GM21526 (cell line): ENCODE data around the gene YPEL1.
A peak's percentile ranks its signal among the peaks of the same experiment; 100 is the strongest.

Source experiments
- ATAC-seq: cut with Tn5 transposase; IDR thresholded peaks from one replicate; pipeline ENCODE4 v1.9.1; 2021; ENCODE audit warnings: moderate library complexity; ENCODE audit not compliant: unreplicated experiment, low FRiP score

YPEL1 gene, protein sequence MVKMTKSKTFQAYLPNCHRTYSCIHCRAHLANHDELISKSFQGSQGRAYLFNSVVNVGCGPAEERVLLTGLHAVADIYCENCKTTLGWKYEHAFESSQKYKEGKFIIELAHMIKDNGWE

DNA sequence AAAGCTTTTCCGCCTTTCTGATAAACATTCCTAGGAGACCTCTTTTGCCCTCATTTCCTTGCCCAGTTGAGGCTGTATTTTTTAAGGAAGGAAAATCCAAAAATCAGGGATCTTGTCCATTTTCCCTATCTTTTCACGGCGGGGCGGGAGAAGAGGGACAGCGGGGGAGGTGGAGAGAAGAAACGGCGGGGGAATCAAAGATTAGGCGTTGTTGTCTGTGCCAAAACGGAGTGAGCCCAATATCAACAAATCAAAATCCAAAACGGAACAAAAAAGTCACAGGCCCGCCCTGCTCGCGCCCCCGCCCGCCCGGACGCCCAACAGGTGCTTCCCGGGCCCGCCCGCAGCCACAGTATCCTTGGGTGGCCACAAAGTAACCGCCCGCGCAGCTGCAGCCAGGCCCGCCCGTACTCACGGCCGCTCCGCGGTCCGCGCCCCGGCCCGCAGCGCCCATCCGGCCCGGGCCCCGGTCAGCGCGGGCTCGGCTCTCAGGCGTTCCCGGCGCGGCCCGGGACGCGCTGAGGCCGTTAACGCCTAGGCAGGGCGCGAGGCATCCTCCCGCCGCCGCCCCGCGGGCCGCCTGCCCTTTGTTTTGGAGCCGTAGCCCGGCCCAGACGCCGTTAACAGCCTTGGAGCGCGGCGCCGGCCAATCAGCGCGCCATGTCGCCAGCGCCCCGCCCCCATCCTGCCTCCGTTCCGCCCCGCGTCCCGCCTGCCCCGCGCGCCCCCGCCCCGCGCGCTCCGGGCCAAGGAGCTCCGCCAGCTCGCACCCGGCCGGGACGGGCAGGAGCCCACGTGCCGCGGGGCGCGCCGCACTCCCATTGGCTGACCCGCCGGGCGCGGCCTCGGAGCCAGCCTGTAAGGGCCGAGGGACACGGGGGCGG, at the start of gene YPEL1:
YPEL1 (minus strand) TSS at position 595 of the 884 bp plus-strand sequence. CDS start 25,050 bp downstream, outside the sequence.
- ATAC-seq: peak; percentile 76

DNA sequence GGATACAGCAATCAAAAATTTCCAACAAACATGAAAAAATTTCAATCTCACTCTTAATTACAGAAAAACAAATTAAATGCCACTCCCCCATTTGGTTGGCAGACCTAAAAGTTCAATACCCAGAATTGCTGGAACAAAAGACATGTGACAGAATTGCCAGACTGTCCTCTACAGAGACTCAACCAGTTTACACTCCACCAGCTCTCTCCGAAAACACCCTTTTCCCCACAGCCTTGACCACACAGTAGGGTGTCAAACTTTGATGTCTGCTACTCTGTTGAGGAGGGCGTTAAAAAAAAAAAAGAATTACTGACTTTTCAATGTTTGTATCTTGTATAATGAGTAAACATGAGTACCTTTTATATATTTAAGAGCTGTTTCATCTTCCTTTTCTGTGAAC, 44.7 kb upstream of the YPEL1 start:
- no peak for ATAC-seq

DNA sequence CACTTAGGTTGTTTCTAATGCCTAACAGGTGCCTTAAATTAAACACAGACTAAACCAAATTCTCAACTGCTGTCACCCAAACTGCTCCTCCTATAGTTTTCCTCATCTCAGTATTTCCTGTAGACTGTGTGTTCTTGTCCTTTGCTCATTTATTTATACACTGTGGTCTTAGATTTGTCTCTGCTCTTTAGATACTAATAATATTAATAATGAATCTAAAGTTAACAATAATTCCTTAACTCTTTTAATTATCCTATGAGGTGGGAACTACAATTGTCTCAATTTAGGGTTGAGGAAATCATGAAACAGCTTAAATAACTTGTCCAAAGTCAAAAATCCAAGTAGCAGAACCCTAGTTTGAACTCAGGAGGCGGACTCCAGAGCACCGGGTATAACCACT, 43.9 kb upstream of the YPEL1 start:
- no peak for ATAC-seq

DNA sequence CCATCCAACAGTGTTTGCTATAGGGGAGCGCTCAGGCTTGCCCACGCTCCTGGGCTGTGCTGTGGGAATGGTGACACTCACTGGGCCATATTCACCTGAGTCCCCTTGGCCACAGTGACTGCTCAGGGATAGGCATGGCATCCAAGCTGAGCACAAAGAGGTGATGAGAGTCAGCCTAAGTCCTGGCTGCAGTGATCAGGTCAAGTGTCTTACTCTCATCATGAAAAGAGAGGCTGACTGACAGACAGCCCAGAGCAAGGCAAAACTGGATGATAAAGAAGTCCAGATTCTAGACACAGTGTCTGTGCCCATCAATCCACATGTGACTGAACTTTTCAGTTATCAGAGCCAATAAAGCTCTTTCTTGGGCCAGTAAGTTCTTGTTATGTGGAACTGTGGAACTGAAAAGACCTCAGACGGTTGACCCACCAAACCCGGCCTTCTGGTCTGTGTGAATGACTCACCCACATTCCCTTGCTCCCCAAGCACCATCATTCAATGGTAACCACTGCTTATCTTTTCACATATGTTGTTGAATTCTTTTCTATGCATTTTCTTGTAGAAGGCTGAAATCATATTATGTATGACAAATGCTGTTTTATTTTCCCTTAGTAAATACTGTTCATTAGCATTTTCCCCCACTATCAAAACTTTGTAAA, 43.2 kb upstream of the YPEL1 start:
- ATAC-seq: no peak

GRCh38 chr22:21771631-21771976, 36.0 kb upstream of the YPEL1 start:
- ATAC-seq: no peak

GRCh38 chr22:21768435-21768834, 32.8 kb upstream of the YPEL1 start:
- ATAC-seq: no peak

- no peak for ATAC-seq
Observed at GRCh38 chr22:21766691-21767462, 31.3 kb upstream of the YPEL1 start.

DNA sequence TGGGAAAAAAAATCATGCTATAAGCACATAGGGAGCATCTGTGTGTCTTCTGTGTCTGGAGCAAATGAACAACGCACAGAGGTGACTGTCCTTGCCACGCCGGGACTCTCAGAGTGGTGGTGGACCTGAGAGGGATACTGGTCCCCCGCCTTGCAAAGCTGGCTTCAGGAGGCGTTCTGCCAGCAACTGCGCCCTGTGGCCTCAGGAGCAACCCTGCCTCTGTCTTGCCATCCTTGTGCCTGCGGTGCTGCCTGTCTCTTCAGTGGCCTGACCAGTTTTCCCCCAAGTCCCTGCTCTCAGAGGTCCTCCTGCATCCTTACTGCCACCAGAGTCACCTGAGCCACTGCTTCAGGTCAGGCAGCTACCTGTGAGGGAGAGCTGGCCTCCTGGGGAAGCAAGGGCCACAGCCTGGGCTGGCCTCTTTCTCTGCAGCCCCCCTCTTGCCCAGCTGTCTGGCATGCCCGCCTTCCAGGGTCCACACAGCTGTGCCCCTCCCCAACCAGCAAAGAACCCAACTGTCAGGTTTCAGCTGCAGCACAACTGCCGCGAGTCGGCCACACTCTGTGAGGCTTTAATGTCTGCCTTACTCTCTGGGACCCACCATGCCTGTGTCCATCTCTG, 30.4 kb upstream of the YPEL1 start:
- no peak for ATAC-seq

DNA sequence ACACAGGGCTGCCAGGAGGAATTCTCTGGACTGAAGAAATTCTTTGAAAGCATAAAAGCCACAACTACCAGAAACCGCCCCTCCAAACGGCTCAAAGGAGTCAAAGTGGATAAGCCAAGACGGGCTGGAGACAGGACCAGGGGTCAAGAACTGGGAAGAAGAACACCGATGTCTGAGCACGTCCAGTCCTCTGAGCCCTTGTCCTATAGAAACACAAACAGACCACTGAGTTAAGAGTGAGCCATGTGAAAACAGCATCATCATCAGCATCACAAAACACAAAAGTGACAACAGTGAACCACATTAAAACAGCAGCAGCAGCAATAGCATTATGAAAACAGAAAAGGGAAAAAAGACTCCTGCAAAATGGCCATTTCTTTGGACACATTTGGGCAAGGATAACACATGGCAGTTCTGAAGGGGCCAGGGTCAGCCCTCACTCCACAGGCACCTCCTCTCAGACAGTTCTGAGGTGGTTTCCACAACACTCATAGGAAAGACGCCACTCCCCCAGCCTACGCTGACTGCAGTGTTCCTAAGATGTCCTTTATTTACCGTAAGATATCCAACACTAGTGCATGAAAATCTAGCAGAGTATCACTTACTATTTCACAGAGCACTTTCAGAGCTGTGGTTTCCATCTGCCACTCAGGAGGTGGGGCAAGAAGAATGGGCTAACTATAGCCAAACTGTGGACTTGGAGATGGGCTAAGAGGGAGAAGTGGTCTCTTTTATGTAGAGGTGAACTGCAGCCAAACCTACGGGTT, 28.6 kb upstream of the YPEL1 start:
- ATAC-seq: no peak

GRCh38 chr22:21762712-21763581, 27.4 kb upstream of the YPEL1 start:
- ATAC-seq: no peak

DNA sequence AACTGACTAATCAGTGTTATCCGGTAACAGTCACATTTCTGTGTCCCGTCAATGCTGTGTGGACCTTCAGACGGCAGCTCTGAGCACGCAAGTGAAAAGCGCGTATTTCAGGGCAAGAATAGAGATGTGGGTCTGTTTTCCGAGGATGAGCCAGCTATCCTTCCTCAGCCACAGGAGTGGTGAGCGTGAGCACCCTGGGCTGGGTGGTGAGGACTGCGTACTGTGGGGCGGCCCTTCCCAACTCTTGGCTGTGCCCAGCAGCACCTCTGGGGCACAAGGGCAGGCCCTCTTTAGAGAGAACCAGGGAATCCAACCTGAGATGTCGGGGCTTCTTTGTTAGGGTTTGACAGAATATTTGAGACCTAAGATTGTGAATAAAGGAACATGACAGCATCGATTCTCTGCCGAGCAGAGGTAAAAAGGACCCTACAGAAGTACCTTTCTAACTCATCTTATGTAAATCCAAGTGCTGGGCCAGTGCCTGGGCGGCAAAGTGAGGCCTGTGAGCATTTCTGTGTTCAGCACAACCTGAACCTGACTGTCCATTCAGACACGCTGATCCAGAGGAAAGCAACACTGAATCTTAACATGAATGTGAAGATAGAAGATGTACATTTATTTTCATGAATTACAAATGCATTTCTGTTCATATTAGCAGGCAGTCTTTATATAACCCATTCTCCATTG, 26.5 kb upstream of the YPEL1 start:
- ATAC-seq: no peak

DNA sequence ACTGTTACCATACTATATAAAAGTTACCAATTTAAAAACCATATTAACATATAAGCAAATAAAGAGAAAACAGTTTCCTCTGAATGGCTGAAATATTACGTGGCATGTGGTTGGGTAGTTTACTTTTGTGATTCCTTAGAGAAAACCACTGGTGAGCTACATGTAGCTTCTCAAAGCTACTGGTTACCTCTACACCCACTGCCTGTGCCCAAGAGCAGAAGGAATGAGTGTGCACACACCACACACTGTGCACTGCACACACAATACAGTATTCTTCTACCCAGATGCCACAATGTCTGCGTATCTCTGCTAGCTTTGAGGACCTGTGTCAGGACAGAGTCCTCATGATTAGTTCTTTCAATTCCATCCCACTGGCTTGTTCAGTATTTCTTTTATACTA, 25.5 kb upstream of the YPEL1 start:
- no peak for ATAC-seq

GRCh38 chr22:21760640-21761039, 25.0 kb upstream of the YPEL1 start:
- ATAC-seq: no peak

GRCh38 chr22:21759646-21760376, 24.2 kb upstream of the YPEL1 start:
- no peak for ATAC-seq

DNA sequence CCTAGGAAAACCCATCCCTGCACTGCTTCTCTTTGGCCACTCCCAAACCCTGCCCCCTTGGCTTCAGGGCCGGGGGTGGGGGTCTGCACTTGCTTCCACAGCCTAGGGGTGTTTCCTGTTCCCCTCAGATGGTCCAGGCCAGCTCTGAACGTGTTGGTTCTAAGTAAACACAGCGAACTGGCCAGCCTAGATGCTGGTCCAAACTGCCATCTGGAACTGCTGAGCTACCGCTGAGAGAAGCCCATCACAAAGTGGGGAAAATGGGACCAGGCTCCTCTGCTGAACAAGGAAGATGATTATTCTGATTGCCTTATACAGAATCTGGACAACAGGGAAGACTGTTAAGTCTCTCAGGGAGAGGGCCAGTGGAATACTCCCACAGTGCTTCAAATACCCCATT, 23.5 kb upstream of the YPEL1 start:
- no peak for ATAC-seq

DNA sequence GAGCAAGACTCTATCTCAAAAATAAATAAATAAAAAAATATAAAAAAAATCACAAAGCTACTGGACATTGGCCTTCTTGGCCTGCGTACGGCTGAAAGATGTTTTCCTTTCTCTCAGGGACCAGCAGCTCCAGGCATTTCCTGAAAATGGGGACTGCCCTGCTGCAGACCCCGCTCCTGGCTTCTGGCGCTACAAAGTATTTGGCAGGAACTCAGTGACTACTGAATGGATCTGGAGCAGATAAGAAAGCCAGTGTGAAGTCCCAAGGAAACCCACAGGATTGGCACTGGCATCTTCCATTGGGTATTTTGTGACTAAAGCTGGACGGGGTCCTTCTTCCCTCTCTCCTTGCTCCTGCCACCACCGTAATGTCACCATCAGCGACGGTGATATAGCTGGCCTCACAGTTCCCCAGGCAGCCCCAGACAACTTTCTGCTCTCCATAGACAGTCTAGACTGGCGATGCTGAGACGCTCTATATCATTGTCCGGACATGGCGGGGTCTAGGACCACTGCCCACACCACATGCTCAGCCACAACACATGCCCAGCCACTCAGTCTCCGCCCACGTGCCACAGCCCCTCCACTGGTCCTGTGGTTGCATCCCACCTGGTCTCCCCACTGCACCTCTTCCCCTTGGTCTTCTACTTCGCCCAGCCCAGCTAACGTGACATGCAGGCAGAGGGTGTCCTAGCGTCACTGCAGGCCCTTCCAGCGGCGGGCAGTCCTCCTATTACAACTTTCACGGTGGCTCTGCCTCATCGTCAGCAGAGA, 22.7 kb upstream of the YPEL1 start:
- ATAC-seq: no peak

DNA sequence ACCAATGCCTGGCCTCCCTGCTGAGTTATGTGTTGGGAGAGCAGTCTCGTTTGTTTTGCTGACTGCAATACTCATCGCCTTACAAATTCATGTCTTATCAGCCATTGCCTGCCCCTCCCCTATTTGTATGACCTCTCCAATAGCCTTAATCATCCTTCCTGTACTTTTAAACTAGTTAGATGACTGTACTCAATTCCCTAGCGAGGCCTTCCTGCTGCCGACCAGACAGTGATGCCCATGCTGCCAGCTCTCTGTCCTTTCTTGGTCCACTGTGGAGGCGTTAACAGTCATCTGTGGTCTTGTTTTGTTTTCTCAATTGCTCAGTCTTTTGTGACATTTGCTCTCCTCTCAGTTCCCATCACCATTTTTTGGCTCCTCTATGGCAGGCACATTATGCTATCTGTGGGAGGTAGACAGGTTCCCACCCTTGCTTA, 20.3 kb upstream of the YPEL1 start:
- ATAC-seq: no peak
